ENCODE data around the gene ATRN.

- TF ChIP-seq CTCF (conservative IDR thresholded peaks at IDR 0.05; ENCODE audit: low read length), result no peak
- no peak for TF ChIP-seq EZH2phosphoT487 (IDR thresholded peaks at IDR 0.05; ENCODE audit: borderline replicate concordance, low read depth, low read length)
Measured at GRCh38 chr20:3592931-3593330, 122.1 kb downstream of the ATRN start.

Measured in OCI-LY7 (cell line).